ENCODE measurements around the gene FHIT.

DNA sequence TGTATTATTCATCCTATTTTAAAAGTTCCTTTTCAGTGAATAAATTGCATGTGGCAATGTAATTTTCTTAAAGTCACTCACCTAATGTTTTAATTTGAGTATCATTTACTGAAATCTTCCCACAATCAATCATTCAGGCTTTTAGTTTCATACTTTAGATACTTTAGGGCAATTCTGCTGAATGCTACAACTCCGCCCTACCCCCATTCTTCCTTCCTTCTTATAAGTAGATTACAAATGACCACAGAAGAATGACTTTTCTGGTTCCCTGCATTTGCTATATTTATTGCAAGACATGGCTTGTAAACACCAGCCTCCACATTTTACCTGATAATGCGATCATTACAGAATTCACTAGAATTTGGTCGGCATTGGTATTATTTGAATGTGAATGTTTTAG, 1061.9 kb downstream of the FHIT start:
- TF ChIP-seq, protein P1, sequence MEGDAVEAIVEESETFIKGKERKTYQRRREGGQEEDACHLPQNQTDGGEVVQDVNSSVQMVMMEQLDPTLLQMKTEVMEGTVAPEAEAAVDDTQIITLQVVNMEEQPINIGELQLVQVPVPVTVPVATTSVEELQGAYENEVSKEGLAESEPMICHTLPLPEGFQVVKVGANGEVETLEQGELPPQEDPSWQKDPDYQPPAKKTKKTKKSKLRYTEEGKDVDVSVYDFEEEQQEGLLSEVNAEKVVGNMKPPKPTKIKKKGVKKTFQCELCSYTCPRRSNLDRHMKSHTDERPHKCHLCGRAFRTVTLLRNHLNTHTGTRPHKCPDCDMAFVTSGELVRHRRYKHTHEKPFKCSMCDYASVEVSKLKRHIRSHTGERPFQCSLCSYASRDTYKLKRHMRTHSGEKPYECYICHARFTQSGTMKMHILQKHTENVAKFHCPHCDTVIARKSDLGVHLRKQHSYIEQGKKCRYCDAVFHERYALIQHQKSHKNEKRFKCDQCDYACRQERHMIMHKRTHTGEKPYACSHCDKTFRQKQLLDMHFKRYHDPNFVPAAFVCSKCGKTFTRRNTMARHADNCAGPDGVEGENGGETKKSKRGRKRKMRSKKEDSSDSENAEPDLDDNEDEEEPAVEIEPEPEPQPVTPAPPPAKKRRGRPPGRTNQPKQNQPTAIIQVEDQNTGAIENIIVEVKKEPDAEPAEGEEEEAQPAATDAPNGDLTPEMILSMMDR (IDR thresholded peaks at IDR 0.05; ENCODE audit: poor library complexity): no peak
- no peak for TF ChIP-seq EZH2phosphoT487 (IDR thresholded peaks at IDR 0.05; ENCODE audit: low read depth, severe bottlenecking, unreplicated experiment)

All from hepatocyte (in vitro differentiated cells).